Left lung (tissue), 10 donors: ENCODE results near the gene CETN2. TPM values are rescaled to one million over a fixed set of nuclear protein-coding genes. Genes with fewer than 3 reads are reported as not detected.
"Not testable (repeated sequence)": the region's sequence is repeated elsewhere in the genome, so short reads cannot be mapped to it uniquely, and the experiment has no call there.

Experiments used
- ATAC-seq: fragments of 200-7000 bp; cut with Tn5 transposase; one replicate; pipeline ENCODE4 v1.9.1; 2020; ENCODE audit warnings: moderate library complexity
- DNase-seq, 4 donors: peaks; one replicate each; pipeline ENCODE4 v3.0.0-alpha.2; 2013 to 2020
- H3K27ac ChIP-seq, 2 donors: fragments of 200-600 bp; sonication (generic) in 1 of 2; one replicate each; pipeline versions ENCODE4 v1.5.0 to v1.8.0; 2020 to 2021
- H3K27me3 ChIP-seq, 2 donors: fragments of 200-600 bp; sonication (generic) in 1 of 2; one replicate each; pipeline versions ENCODE4 v1.5.0 to v1.8.0; 2020 to 2021
- H3K36me3 ChIP-seq, 2 donors: fragments of 200-600 bp; sonication (generic) in 1 of 2; one replicate each; pipeline versions ENCODE4 v1.5.0 to v1.8.0; 2020 to 2021
- H3K4me1 ChIP-seq, 2 donors: fragments of 200-600 bp; one replicate each; pipeline ENCODE4 v1.8.0; 2021
- H3K4me3 ChIP-seq, 2 donors: fragments of 200-600 bp; sonication (generic) in 1 of 2; one replicate each; pipeline versions ENCODE4 v1.5.0 to v1.8.0; 2020 to 2021; ENCODE audit warnings: mild to moderate bottlenecking in 1 of 2
- H3K9me3 ChIP-seq, 2 donors: fragments of 200-600 bp; sonication (generic) in 1 of 2; one replicate each; pipeline versions ENCODE4 v1.5.0 to v1.8.0; 2020 to 2021
- intact Hi-C, 2 donors: fragments of 100-400 bp; cut with DNase I; formaldehyde crosslinking; loops; one replicate each; pipeline versions ENCODE4 v1.11.2 to v1.14.2; 2022
- polyA plus RNA-seq, 6 donors: library from polyadenylated mRNA; unstranded; fragments of 120-200 nt; gene quantifications; one replicate each; pipeline ENCODE4 v1.2.1, GENCODE V29; 2013; ENCODE audit not compliant: insufficient read length in 6 of 6
- total RNA-seq, 2 donors: library from RNA; stranded (reverse); fragmentation: NEBNext Ultra II Directional; extraction: Animal tissue kit (Norgen Biotek cat#: 25700); gene quantifications; one replicate each; pipeline ENCODE4 v1.2.1, GENCODE V29; 2021
- TF ChIP-seq, protein P1 (sequence below), 2 donors: fragments of 200-600 bp; sonication (generic) in 1 of 2; IDR thresholded peaks; one replicate each; pipeline versions ENCODE4 v1.5.0 to v1.8.0; 2021; ENCODE audit warnings: antibody characterized with exemption in 2 of 2
- donor health status: DM: no; HTN: yes; CAD: no.
- donor health status: DM: no; HTN: no; CAD: no.

CETN2 gene
- total and polyA plus RNA-seq, 8 donors = 33.5 to 94.4 (median 79.7) TPM

DNA sequence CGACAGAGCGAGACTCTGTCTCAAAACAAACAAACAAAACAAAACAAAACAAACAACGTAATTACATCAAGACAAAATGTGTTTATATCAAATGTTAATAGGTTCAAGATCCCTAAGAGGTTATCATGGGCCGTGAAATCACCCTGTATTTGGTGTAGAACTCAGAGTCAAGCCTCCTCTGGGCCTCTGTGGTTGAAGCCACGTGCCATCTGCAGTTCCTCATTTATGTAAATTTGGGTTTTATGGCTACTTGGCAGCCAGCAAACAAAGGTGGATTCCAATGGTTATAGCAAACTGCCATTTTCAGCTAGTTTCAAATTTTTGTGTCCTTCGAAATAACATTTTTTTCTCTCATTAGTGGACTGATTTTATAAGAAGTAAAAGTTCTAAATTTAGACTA is 16.7 kb upstream of the CETN2 start:
- Histone ChIP-seq H3K36me3 (peaks cover 0 to 33% of the 10 kb centered on the region in 2 donors), H3K4me3 (no peak overlapping the region), H3K27me3 (no peaks in the 10 kb centered on the region), H3K4me1 (no peaks in the 10 kb centered on the region), H3K27ac (no peak overlapping the region), H3K9me3 (no peaks in the 10 kb centered on the region)
- DNase-seq (no peak), ATAC-seq (no peak)
- intact Hi-C loops = no loop called here
- TF ChIP-seq, protein P1, sequence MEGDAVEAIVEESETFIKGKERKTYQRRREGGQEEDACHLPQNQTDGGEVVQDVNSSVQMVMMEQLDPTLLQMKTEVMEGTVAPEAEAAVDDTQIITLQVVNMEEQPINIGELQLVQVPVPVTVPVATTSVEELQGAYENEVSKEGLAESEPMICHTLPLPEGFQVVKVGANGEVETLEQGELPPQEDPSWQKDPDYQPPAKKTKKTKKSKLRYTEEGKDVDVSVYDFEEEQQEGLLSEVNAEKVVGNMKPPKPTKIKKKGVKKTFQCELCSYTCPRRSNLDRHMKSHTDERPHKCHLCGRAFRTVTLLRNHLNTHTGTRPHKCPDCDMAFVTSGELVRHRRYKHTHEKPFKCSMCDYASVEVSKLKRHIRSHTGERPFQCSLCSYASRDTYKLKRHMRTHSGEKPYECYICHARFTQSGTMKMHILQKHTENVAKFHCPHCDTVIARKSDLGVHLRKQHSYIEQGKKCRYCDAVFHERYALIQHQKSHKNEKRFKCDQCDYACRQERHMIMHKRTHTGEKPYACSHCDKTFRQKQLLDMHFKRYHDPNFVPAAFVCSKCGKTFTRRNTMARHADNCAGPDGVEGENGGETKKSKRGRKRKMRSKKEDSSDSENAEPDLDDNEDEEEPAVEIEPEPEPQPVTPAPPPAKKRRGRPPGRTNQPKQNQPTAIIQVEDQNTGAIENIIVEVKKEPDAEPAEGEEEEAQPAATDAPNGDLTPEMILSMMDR (IDR thresholded peaks at IDR 0.05) = no peak

DNA sequence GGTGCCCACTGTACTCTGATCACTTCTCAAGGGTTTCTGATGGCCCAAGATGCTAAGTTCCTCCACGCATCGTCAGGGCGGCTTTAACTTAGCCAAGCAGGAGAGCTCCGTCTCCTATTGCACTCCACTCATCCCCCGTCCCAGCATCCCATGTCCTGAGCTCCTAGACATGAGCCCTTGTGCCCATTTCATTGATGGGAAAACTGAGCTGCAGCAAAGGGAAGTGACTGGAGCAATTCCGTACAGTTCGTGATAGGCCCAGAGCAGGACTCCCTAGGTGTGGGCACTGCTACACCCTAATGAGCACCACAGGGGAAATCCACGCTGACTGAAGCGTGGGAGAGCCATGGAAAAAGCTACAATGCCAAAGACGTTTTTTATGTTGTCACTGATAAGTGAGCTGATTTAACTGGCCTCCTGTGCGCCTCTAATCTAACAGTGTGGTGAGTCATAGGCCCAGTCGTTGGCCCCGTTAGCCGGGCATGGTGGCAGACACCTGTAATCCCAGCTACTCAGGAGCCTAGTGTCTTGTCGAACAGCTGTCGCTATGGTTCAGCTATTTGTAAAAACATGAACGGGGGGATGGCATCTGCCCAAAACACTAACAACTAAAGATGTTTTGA is 15.2 kb upstream of the CETN2 start:
- no peak overlapping the region for H3K27ac ChIP-seq
- intact Hi-C loops = no loop called here
- no peak for DNase-seq
- TF ChIP-seq, protein P1 (IDR thresholded peaks at IDR 0.05) = no peak
- no peaks in the 10 kb centered on the region for H3K9me3 ChIP-seq
- no peaks in the 10 kb centered on the region for H3K4me1 ChIP-seq
- H3K27me3 ChIP-seq = no peaks in the 10 kb centered on the region
- ATAC-seq = no peak
- H3K4me3 ChIP-seq = no peak overlapping the region
- peaks cover 0 to 20% of the 10 kb centered on the region in 2 donors for H3K36me3 ChIP-seq

DNA sequence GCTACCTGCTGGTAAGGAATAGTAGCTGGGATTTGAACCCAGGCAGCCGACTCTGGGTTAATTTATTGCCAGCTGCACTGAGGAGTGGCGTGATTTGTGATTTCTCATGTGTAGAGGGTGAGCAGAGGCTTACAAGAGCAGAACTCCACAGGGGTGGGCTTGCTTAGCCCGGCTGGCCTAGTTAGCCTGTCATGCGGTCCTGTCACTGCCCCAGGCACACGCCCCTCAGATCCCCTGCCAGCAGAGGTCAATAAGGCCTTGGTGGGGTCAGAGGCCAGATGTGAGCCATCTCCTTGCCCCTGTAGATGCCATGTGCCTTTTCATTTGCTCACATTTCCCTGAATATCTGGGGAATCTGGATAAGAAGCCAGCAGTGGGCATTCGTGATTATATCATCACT is 13.7 kb upstream of the CETN2 start:
- Histone ChIP-seq H3K27me3 (no peaks in the 10 kb centered on the region), H3K4me1 (no peaks in the 10 kb centered on the region), H3K9me3 (no peaks in the 10 kb centered on the region), H3K27ac (no peak overlapping the region), H3K4me3 (no peak overlapping the region), H3K36me3 (peaks cover 0 to 7% of the 10 kb centered on the region in 2 donors)
- DNase-seq (no peak), ATAC-seq (no peak)
- intact Hi-C loops = no loop called here
- TF ChIP-seq, protein P1 (IDR thresholded peaks at IDR 0.05) = no peak

DNA sequence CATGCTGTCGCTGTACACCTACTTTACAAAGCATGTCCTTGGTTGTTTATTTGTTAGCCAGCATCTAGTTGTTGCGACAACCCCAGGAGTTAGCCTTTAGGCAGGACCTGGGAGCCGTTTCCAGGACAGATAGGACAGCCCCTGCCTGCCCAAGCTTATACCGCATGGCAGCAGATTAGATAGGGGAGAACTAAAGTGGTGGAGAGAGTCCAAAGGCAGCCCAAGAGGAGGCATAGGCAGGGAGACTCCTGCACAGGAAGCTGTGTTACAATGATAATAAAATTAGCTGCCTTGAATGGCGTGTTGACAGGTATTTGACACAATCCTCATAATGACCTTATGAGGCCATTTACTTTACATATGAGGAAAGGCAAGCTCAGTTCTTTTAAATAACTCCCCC is 13.3 kb upstream of the CETN2 start:
- TF ChIP-seq, protein P1 (IDR thresholded peaks at IDR 0.05) = no peak
- DNase-seq (no peak), ATAC-seq (no peak)
- Histone ChIP-seq H3K27ac (no peak overlapping the region), H3K36me3 (peaks cover 0 to 7% of the 10 kb centered on the region in 2 donors), H3K4me1 (no peaks in the 10 kb centered on the region), H3K27me3 (no peaks in the 10 kb centered on the region), H3K4me3 (no peak overlapping the region), H3K9me3 (no peaks in the 10 kb centered on the region)
- intact Hi-C loops = no loop called here

DNA sequence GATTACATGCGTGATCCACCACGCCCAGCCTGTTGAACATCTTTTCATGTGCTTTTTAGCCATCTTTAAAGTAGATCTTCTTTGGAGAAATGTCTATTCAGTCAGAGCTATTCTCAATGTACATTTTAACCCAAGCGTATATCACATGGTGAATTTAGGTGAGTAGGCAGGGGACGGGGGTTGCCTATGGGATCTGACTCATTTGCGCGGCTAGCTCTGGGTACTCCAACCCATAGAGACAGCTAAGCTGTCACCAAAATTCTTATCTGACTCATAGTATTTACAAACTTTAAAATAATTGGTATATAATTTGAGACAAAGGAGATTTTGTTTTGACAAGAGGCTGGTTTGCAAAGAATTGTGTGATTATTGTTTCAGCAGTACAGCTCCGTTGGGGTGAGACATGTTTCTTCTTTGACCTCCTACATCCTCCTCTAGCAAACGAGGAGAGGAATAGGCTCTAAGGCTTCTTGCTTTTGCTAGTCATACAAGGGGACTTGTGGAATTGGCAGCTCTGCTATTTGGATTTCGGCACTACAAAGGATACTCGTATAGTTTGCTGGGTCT is 12.3 kb upstream of the CETN2 start:
- Histone ChIP-seq H3K4me3 (no peak overlapping the region), H3K27ac (no peak overlapping the region), H3K27me3 (no peaks in the 10 kb centered on the region), H3K36me3 (peaks cover 0 to 7% of the 10 kb centered on the region in 2 donors), H3K9me3 (no peaks in the 10 kb centered on the region), H3K4me1 (no peaks in the 10 kb centered on the region)
- intact Hi-C loops = no loop called here
- TF ChIP-seq, protein P1 (IDR thresholded peaks at IDR 0.05) = no peak
- DNase-seq = no peak
- ATAC-seq = no peak

DNA sequence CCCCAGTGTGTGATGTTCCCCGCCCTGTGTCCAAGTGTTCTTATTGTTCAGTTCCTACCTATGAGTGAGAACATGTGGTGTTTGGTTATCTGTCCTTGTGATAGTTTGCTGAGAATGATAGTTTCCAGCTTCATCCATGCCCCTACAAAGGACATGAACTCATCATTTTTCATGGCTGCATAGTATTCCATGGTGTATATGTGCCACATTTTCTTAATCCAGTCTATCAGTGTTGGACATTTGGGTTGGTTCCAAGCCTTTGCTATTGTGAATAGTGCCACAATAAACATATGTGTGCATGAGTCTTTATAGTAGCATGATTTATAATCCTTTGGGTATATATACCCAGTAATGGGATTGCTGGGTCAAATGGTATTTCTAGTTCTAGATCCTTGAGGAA is 4.9 kb upstream of the CETN2 start:
- H3K36me3 ChIP-seq, H3K27ac ChIP-seq, intact Hi-C loops, DNase-seq, H3K27me3 ChIP-seq, H3K9me3 ChIP-seq, ATAC-seq, H3K4me1 ChIP-seq, H3K4me3 ChIP-seq: not testable (repeated sequence)
